Measurements from ENCODE around the gene FUCA2.

Gene FUCA2

Small RNA genes within 50 kb of the gene (small RNA-seq; reads per million reads assigned to genes)
- 0.90 reads per million for gene RNA5SP221 (ENCODE audit: insufficient read depth)
